Measurements from ENCODE around the gene NCK1.

The NCK1 gene

DNA sequence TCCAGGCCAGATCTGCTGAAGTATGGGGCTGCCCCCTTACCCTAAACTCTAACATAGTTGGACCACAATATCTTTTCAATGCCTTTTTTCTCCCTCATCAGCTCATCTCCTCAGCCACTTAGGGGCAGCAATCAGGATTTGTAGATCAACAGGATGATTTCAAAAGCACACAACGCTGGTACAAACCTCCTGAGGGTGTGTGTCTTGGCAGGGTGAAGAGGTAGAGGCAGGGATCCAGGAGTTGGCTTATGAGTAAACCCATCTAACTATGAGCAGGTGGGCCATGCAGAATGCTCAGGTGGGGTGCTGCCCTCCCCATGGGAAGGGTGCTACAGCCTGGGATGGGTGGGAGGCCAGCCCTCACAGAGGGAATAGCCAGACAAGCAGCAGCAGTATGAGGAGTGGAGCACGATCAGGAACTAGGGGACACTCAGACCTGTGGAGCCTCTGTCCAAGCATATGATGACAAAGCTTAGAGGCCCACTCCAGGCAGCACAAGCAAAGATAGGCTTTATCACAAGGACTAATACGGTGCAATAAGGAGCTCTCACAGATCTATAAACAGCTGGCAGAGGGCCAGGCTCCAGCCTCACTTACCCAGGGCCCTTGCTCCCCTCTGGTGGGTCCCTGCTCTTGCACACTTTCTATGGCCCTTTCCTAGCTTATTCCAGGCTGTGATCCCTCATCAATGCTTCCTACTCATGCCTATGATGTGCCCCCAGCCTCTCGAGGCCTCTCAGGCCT, 127.9 kb downstream of the NCK1 start:
- DNase-seq, result no peak

- DNase-seq, result no peak
Observed at GRCh38 chr3:136990826-136991225, 128.8 kb downstream of the NCK1 start.

DNA sequence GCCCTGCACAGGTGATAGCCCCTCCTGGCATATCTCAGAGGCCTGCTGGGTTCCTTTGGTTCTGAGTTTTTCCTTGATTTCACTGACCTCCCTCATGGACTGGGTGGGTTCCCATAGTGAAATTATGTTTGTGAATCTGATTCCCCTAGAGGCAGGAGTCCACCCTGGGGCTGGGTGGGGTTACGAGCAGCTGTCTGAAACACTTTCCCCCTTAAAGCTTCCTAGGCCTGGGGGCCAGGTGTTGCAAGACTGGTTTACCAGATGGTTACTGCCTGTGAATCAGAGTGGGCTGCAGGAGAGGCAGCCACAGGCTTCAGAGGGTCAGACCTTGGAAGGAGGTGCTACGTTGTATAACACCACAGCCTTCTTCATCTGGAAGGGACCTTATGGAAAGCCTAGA, 130.1 kb downstream of the NCK1 start:
- no peak for DNase-seq

DNA sequence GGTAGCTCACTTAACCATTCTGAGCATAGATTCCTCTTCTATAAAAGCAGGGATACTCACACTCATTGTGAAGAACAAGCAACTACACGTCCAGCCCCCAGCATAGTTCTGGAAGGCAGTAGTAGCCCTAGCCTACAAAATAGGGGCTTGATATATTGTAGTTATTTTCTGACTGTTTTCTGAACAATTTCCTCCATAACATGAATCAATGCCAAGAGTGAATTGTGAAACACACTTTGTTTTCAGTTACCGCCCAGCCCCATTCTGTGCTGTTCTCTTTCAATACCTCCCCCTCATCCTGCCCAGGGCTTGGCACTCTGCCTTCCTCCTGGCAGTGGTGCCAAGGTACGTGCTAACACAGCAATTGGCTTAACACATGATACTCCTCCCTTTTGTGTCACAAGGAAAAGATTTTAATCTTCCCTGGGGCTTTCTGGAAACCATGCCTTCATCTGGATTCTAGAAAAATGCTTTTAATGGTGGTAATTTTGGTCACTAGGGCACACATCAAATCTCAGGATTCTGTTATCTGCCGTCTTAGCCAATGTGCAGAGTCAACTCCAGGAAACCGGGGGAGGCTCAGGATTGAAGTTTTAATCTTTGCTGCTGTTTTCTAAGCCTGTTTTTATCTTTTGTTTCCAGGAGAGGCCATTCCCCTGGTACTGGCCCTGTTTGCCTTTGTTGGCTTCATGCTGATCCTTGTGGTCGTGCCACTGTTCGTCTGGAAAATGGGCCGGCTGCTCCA, 132.9 kb downstream of the NCK1 start:
- no peak for DNase-seq

DNA sequence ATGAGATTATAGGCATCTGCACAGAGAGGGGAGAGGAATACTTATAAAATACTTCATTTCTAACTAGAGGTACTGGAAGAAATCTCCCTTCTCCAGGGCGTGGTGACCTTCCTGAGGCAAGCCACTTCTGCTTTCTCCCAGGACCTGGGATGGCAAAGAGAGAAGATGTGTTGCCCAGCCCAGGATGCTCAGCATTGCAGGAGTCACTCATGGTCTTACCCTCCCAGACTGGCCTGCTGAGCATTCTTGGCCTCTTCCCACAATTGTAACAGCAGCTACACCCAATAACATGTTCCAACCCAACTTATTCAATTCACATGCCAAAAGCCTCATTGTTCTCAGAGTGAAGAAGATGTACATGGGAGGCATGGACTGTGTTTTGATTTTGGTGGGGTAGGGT, 133.6 kb downstream of the NCK1 start:
- DNase-seq, result no peak

Data from SHP77 (cell line).